Ectodermal cell (in vitro differentiated cells): ENCODE results near the gene SMKR1.
A peak's percentile ranks its signal among the peaks of the same experiment; 100 is the strongest.

Source experiments
- H3K27ac ChIP-seq: 2 replicates; pipeline ENCODE4 v1.7.0; 2013; ENCODE audit warnings: mild to moderate bottlenecking, low read depth, low read length; ENCODE audit not compliant: insufficient read depth, poor library complexity, severe bottlenecking
- H3K27me3 ChIP-seq: 2 replicates; pipeline ENCODE4 v1.7.0; 2013; ENCODE audit warnings: mild to moderate bottlenecking, low read length; ENCODE audit not compliant: insufficient read depth, control insufficient read depth, poor library complexity, severe bottlenecking
- H3K36me3 ChIP-seq: one replicate; pipeline ENCODE4 v1.7.0; 2013; ENCODE audit warnings: low read length; ENCODE audit not compliant: control insufficient read depth, insufficient read depth
- H3K4me1 ChIP-seq: one replicate; pipeline ENCODE4 v1.7.0; 2013; ENCODE audit warnings: low read length; ENCODE audit not compliant: control insufficient read depth, insufficient read depth
- H3K4me3 ChIP-seq: 2 replicates; pipeline ENCODE4 v1.7.0; 2013; ENCODE audit warnings: low read depth, low read length, control low read depth; ENCODE audit not compliant: insufficient read depth
- H3K9me3 ChIP-seq: 2 replicates; pipeline ENCODE4 v1.7.0; 2013; ENCODE audit warnings: mild to moderate bottlenecking, low read length, moderate library complexity; ENCODE audit not compliant: control insufficient read depth
- WGBS, 2 experiments: methylation state at CpG; one replicate each; pipeline ENCODE4 v1.1.7; 2013; ENCODE audit warnings: missing lambda C conversion rate in 2 of 2; 5-methylcytosine and 5-hydroxymethylcytosine counted together

The SMKR1 gene

GRCh38 chr7:129502708-129503685 lies 666 bp downstream of the SMKR1 start:
- H3K4me1 ChIP-seq: peaks cover 6% of the 10 kb centered on the region
- no peak overlapping the region for H3K27ac ChIP-seq
- no peaks in the 10 kb centered on the region for H3K36me3 ChIP-seq
- 15 to 16% methylated on average over 58 of the region's 58 CpGs for WGBS, 2 experiments
- no peaks in the 10 kb centered on the region for H3K9me3 ChIP-seq
- H3K27me3 ChIP-seq: peaks cover 40% of the 10 kb centered on the region
- peak overlapping the region; percentile 70 for H3K4me3 ChIP-seq

GRCh38 chr7:129503725-129504124 lies 1.4 kb downstream of the SMKR1 start:
- Histone ChIP-seq H3K9me3 (no peaks in the 10 kb centered on the region), H3K4me3 (no peak overlapping the region), H3K27ac (no peak overlapping the region), H3K27me3 (peaks cover 40% of the 10 kb centered on the region), H3K36me3 (no peaks in the 10 kb centered on the region), H3K4me1 (peaks cover 6% of the 10 kb centered on the region)
- WGBS, 2 experiments: 92 to 93% methylated on average over 8 of the region's 8 CpGs

- Histone ChIP-seq H3K27ac (no peak overlapping the region), H3K4me3 (no peak overlapping the region), H3K4me1 (no peaks in the 10 kb centered on the region), H3K9me3 (no peaks in the 10 kb centered on the region), H3K36me3 (no peaks in the 10 kb centered on the region), H3K27me3 (no peaks in the 10 kb centered on the region)
- WGBS, 2 experiments: 83% methylated on average over 8 of the region's 8 CpGs
Observed at GRCh38 chr7:129512192-129512591, 9.9 kb downstream of the SMKR1 start.

GRCh38 chr7:129513546-129513945 lies 11.2 kb downstream of the SMKR1 start:
- Histone ChIP-seq H3K4me3 (no peak overlapping the region), H3K4me1 (no peaks in the 10 kb centered on the region), H3K36me3 (no peaks in the 10 kb centered on the region), H3K27me3 (no peaks in the 10 kb centered on the region), H3K9me3 (no peaks in the 10 kb centered on the region), H3K27ac (no peak overlapping the region)
- 91 to 93% methylated on average over 10 of the region's 10 CpGs for WGBS, 2 experiments

- Histone ChIP-seq H3K27me3 (no peaks in the 10 kb centered on the region), H3K4me1 (no peaks in the 10 kb centered on the region), H3K36me3 (no peaks in the 10 kb centered on the region), H3K9me3 (no peaks in the 10 kb centered on the region), H3K27ac (no peak overlapping the region), H3K4me3 (no peak overlapping the region)
- 38 to 54% methylated on average over 4 of the region's 4 CpGs for WGBS, 2 experiments
Observed at GRCh38 chr7:129514683-129515082, 12.4 kb downstream of the SMKR1 start.

- no peaks in the 10 kb centered on the region for H3K36me3 ChIP-seq
- no peaks in the 10 kb centered on the region for H3K9me3 ChIP-seq
- 93 to 94% methylated on average over 4 of the region's 4 CpGs for WGBS, 2 experiments
- no peaks in the 10 kb centered on the region for H3K4me1 ChIP-seq
- no peaks in the 10 kb centered on the region for H3K27me3 ChIP-seq
- no peak overlapping the region for H3K4me3 ChIP-seq
- H3K27ac ChIP-seq: no peak overlapping the region
Observed at GRCh38 chr7:129515381-129515780, 13.1 kb downstream of the SMKR1 start.

GRCh38 chr7:129517931-129518330 lies 15.6 kb downstream of the SMKR1 start:
- 89 to 92% methylated on average over 6 of the region's 6 CpGs for WGBS, 2 experiments

GRCh38 chr7:129519464-129519863 lies 17.1 kb downstream of the SMKR1 start:
- H3K27me3 ChIP-seq: no peaks in the 10 kb centered on the region
- no peak overlapping the region for H3K4me3 ChIP-seq
- no peaks in the 10 kb centered on the region for H3K36me3 ChIP-seq
- H3K4me1 ChIP-seq: no peaks in the 10 kb centered on the region
- no peak overlapping the region for H3K27ac ChIP-seq
- 54 to 55% methylated on average over 5 of the region's 5 CpGs for WGBS, 2 experiments
- no peaks in the 10 kb centered on the region for H3K9me3 ChIP-seq

More at GRCh38 chr7:129517931-129518330, 15.6 kb downstream of the SMKR1 start:
- no peaks in the 10 kb centered on the region for H3K9me3 ChIP-seq
- no peak overlapping the region for H3K4me3 ChIP-seq
- H3K36me3 ChIP-seq: no peaks in the 10 kb centered on the region
- no peaks in the 10 kb centered on the region for H3K4me1 ChIP-seq
- no peak overlapping the region for H3K27ac ChIP-seq
- no peaks in the 10 kb centered on the region for H3K27me3 ChIP-seq

- 60 to 62% methylated on average over 30 of the region's 30 CpGs for WGBS, 2 experiments
- H3K27ac ChIP-seq: no peak overlapping the region
- H3K9me3 ChIP-seq: no peaks in the 10 kb centered on the region
- H3K36me3 ChIP-seq: no peaks in the 10 kb centered on the region
- H3K4me1 ChIP-seq: no peaks in the 10 kb centered on the region
- no peaks in the 10 kb centered on the region for H3K27me3 ChIP-seq
- no peak overlapping the region for H3K4me3 ChIP-seq
Observed at GRCh38 chr7:129522088-129522970, 20.0 kb downstream of the SMKR1 start.

GRCh38 chr7:129522971-129523340 lies 20.6 kb downstream of the SMKR1 start:
- H3K36me3 ChIP-seq: no peaks in the 10 kb centered on the region
- H3K9me3 ChIP-seq: no peaks in the 10 kb centered on the region
- no peaks in the 10 kb centered on the region for H3K27me3 ChIP-seq
- no peak overlapping the region for H3K27ac ChIP-seq
- WGBS, 2 experiments: 67 to 74% methylated on average over 5 of the region's 5 CpGs
- no peaks in the 10 kb centered on the region for H3K4me1 ChIP-seq
- H3K4me3 ChIP-seq: no peak overlapping the region
